NCI-H146 (cell line): ENCODE data around the gene NKAPD1.
A peak's percentile ranks its signal among the peaks of the same experiment; 100 is the strongest.
"Not testable (repeated sequence)": the region's sequence is repeated elsewhere in the genome, so short reads cannot be mapped to it uniquely, and the experiment has no call there.

ENCODE experiments used
- DNase-seq: peaks from one replicate; lab custom pipeline; 2025; lab: John Stamatoyannopoulos, UW

Gene NKAPD1

GRCh38 chr11:112086422-112087191 lies 12.5 kb downstream of the NKAPD1 start, which contains the start of the genes SDHD and TIMM8B:
SDHD (plus strand) TSS chr11:112086873; CDS start chr11:112086908, 35 bp downstream.
TIMM8B (minus strand) TSS chr11:112086756; CDS start chr11:112086723, 33 bp downstream.
- peak; percentile 98 for DNase-seq

GRCh38 chr11:112087212-112087611 lies 13.1 kb downstream of the NKAPD1 start:
- DNase-seq = no peak

GRCh38 chr11:112095302-112095701 lies 21.2 kb downstream of the NKAPD1 start:
- not testable (repeated sequence) for DNase-seq

- no peak for DNase-seq
Observed at GRCh38 chr11:112096194-112096593, 22.1 kb downstream of the NKAPD1 start.

GRCh38 chr11:112097734-112098528 lies 23.8 kb downstream of the NKAPD1 start:
- DNase-seq = no peak

- DNase-seq = no peak
Observed at GRCh38 chr11:112100462-112100861, 26.4 kb downstream of the NKAPD1 start.

GRCh38 chr11:112103446-112103845 lies 29.3 kb downstream of the NKAPD1 start:
- DNase-seq = no peak

GRCh38 chr11:112106070-112106469 lies 32.0 kb downstream of the NKAPD1 start:
- DNase-seq = no peak

- DNase-seq = peak; percentile 66
Observed at GRCh38 chr11:112113539-112114457, 39.7 kb downstream of the NKAPD1 start.

GRCh38 chr11:112114460-112114859 lies 40.4 kb downstream of the NKAPD1 start:
- DNase-seq = no peak

GRCh38 chr11:112115386-112115785 lies 41.3 kb downstream of the NKAPD1 start:
- no peak for DNase-seq

- DNase-seq = no peak
Observed at GRCh38 chr11:112118176-112118575, 44.1 kb downstream of the NKAPD1 start.

GRCh38 chr11:112121981-112122615 lies 48.0 kb downstream of the NKAPD1 start:
- no peak for DNase-seq

GRCh38 chr11:112123129-112123528 lies 49.0 kb downstream of the NKAPD1 start:
- no peak for DNase-seq

GRCh38 chr11:112127056-112127455 lies 53.0 kb downstream of the NKAPD1 start:
- no peak for DNase-seq

GRCh38 chr11:112128483-112129121 lies 54.5 kb downstream of the NKAPD1 start:
- peak; percentile 25 for DNase-seq

- no peak for DNase-seq
Observed at GRCh38 chr11:112129656-112130055, 55.6 kb downstream of the NKAPD1 start.

- peak; percentile 31 for DNase-seq
Observed at GRCh38 chr11:112132737-112133136, 58.6 kb downstream of the NKAPD1 start.

- no peak for DNase-seq
Observed at GRCh38 chr11:112134473-112134872, 60.4 kb downstream of the NKAPD1 start.
